HG03108 (cell line): ENCODE data around the gene GEMIN5.
"Not testable (repeated sequence)": the region's sequence is repeated elsewhere in the genome, so short reads cannot be mapped to it uniquely, and the experiment has no call there.

ENCODE experiments used
- ATAC-seq: cut with Tn5 transposase; IDR thresholded peaks from one replicate; pipeline ENCODE4 v1.9.1; 2021; ENCODE audit warnings: moderate library complexity; ENCODE audit not compliant: unreplicated experiment

GEMIN5 gene, protein sequence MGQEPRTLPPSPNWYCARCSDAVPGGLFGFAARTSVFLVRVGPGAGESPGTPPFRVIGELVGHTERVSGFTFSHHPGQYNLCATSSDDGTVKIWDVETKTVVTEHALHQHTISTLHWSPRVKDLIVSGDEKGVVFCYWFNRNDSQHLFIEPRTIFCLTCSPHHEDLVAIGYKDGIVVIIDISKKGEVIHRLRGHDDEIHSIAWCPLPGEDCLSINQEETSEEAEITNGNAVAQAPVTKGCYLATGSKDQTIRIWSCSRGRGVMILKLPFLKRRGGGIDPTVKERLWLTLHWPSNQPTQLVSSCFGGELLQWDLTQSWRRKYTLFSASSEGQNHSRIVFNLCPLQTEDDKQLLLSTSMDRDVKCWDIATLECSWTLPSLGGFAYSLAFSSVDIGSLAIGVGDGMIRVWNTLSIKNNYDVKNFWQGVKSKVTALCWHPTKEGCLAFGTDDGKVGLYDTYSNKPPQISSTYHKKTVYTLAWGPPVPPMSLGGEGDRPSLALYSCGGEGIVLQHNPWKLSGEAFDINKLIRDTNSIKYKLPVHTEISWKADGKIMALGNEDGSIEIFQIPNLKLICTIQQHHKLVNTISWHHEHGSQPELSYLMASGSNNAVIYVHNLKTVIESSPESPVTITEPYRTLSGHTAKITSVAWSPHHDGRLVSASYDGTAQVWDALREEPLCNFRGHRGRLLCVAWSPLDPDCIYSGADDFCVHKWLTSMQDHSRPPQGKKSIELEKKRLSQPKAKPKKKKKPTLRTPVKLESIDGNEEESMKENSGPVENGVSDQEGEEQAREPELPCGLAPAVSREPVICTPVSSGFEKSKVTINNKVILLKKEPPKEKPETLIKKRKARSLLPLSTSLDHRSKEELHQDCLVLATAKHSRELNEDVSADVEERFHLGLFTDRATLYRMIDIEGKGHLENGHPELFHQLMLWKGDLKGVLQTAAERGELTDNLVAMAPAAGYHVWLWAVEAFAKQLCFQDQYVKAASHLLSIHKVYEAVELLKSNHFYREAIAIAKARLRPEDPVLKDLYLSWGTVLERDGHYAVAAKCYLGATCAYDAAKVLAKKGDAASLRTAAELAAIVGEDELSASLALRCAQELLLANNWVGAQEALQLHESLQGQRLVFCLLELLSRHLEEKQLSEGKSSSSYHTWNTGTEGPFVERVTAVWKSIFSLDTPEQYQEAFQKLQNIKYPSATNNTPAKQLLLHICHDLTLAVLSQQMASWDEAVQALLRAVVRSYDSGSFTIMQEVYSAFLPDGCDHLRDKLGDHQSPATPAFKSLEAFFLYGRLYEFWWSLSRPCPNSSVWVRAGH (N-terminal part only)

DNA sequence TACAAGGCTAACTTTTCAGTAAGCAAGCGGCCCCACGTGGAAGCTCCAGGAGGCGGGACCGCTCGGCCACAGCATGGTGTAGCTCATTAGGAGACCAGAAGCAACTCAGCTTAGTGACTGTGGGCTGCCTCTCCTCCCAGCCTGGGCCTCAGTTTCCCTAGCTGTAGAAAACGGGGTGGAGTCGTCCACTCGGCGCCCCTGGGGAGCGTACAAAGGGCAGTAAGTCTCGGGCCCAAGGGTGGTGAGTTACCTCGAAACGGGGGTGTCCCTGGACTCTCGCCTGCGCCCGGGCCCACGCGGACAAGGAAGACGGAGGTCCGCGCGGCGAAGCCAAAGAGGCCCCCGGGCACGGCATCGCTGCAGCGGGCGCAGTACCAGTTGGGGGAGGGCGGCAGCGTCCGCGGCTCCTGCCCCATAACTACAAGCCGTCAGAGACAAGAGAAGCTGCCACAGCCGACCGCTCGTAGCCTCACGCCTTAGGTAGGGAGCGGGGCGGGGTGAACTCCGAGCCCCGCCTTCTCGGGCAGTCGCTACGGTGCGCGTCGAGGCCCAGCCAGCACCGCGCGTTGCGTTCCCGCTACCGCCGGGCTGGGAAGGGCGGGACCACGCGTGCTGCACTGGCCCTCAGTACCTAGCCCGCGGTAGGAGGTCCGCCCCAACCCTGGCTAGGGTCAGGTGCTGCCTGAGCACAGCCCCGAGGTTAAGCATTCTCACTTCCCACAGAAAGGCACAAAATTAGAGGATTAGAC, at the start of gene GEMIN5:
TSS of gene GEMIN5 (minus strand) at position 494 of the 749 bp plus-strand sequence. CDS start at position 416, 78 bp downstream.
- peak; percentile 77 for ATAC-seq

DNA sequence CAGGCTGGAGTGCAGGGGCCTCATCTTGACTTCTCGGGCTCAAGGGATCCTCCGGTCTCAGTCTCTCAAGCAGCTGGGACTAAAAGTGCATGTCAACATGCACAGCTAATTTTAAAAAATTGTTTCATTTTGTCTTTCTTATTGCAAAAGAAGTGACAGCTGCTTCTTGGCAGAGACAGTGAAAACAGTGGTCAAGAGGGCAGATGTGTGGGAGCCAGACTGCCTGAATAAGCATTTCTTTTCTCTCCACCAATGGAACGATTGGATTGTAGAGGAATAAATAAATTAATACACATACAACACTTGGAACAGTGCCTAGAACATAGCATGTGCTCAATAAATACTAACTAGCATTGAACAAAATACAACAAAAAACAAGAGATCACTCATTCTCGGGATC, 48.1 kb upstream of the GEMIN5 start:
- no peak for ATAC-seq

DNA sequence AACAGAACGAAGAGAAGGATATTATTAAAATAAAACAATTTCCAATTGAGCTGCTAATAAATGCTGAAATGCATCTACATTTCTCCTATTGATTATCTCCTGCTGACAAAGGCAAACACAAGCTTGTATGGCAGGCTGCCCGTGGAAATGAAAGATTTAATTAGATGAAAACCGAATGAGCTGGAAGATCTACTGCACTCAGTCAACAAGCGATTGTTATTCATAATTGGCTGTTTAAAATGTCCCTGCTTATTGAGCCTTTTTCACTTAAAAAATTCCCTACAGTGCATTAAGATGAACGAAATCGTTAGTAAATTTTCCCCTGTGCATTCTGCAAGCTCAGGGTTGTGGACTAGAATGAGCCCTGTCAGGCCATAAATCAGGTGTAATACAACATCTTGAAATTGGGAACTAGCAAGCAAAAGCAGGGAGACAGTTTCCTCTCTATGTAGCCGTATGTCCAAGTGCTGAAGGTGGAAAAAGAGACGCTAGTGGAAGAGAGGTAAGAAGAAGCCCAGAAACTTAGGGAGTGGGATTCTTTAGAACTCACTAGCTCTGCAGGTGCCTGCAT, 47.0 kb upstream of the GEMIN5 start:
- no peak for ATAC-seq

DNA sequence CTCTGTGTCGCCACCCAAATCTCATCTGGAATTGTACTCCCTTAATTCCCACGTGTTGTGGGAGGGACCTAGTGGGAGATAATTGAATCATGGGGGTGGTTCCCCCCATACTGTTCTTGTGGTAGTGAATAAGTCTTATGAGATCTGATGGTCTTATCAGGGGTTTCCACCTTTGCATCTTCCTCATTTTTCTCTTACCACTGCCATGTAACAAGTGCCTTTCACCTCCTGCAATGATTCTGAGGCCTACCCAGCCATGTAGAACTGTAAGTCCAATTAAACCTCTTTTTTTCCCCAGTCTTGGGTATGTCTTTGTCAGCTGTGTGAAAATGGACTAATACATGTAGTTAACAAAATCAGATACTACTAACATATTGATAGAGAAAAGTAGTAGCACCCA, 40.3 kb upstream of the GEMIN5 start:
- ATAC-seq, result not testable (repeated sequence)

DNA sequence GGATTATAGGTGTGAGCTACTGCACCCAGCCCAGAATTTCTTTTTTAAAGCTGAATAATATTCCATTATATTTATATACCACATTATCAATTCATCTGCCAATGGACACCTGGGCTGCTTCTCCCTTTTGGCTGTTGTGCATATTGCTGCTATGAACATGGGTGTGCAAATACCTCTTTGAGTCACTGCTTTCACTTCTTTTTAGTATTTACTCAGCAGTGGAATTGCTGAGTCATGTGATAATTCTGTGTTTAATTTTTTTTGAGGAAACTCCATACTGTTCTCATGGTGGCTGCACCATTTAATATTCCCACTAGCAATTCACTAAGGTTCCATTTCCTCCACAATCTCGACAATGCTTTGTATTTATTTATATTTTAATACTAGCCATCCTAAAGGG, 39.4 kb upstream of the GEMIN5 start:
- no peak for ATAC-seq

DNA sequence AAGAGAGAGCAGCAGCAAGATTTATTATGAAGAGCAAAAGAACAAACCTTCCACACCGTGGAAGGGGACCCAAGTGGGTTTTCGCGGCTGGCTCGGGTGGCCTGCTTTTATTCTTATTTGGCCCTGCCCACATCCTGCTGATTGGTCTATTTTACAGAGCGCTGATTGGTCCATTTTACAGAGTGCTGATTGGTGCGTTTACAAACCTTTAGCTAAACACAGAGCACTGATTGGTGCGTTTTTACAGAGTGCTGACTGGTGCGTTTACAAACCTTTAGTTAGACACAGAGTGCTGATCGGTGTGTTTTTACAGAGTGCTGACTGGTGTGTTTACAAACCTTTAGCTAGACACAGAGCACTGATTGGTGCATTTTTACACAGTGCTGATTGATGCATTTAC, 38.1 kb upstream of the GEMIN5 start:
- not testable (repeated sequence) for ATAC-seq

DNA sequence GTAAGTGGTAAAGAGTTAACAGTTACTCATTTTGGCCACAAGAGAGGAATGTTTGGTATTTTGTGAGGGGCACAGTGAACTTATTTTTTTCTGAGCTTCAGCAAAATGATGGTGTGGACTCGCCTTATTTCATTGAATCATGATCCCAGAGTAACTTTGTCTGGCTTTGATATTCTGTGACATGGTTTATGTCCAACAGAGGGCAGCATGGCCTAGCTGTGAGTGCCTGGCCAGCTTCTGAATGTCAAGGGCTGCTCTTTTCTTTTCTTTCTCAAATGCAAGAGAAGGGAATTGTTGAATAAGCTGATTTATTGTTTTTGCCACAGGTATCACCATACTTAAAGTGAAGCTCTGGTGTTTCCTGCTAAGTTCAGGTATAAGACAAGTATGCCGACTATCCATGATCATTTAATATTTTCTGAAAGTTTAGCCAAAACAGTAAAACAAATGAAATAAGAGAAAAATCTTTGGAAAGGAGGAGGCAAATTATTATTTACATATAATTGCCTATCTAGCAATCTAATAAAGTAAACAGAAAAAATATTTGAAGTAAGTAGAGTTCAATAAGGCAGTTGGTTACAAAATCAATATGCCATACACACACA, 34.6 kb upstream of the GEMIN5 start:
- ATAC-seq, result no peak

DNA sequence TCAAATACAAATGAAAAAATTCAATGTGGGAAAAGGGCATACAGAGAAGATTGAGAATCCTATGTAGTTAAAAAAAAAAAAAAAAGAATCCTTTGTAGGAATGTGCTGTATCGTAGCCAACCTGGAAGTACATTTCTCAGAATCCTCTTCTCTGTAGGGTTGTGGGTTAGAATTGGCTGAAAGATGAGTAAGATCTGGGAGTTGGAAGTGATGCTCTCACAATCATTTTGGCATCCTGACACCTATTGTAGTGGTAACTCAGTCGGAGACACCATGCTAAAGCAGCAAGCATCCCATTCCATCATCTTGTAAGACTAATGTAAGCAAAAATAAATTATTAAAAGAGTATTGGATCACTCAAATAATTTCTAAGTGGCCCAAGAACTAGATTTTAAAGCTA, 33.5 kb upstream of the GEMIN5 start:
- ATAC-seq, result no peak

DNA sequence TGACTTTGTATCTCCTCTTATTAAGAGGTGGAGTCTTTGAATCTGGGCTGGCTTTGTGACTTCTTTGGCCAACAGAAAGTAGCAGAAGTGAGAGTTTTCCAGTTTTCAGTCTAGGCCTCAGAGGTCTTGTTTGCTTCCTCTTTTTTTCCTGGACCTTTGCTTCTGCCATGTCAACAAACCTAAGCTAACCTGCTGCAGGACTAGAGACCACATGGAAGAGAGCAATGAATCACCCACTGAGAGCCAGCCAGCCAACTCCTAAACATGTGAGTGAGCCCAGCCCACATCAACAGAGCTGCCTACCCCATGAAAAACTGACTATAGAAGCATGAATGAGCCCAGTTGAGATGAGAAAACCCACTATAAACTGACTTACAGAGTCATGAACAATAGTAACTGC, 32.7 kb upstream of the GEMIN5 start:
- ATAC-seq, result no peak

DNA sequence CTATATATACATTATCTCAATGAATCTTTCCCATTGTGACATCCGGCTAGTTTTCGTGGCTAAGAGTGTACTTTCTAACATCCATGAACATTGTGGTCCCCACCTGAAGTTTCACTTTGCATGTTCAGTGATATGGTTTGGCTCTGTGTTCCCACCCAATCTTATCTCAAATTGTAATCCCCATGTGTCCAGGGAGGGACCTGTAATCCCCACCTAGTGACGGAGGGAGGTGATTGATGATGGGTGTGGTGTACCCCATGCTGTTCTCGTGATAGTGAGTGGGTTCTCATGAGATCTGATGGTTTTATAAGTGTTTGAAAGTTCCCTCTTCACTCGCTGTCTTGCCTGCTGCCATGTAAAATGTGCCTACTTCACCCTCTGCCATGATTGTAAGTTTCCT, 30.9 kb upstream of the GEMIN5 start:
- no peak for ATAC-seq

DNA sequence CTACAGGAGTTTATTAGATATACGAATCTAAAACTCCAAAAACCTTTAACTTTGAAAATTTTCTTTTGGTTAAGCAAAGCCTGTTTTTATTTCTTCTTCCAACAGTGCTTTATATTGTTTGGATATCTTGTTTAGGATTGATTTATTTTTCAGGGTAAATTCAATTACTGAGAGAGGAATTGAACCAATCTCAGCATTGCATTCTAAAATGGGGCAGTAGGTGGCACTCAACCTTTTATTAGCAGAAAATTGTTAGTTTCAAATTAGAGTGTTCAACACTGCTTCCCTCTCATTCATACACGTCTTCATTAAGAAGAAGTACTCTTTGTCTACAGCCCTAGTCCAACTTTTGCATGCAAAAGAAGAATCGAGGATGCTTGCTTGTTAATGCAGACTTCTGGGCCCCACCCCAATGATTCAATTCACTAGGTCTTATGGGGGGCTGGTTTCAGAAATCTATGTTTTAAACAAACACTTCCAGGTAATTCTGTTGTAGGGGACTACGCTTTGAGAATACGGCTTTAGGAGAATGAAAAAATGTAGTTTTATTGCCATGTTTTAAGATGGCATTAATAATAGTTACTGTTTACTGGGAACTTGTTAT, 29.5 kb upstream of the GEMIN5 start:
- no peak for ATAC-seq

DNA sequence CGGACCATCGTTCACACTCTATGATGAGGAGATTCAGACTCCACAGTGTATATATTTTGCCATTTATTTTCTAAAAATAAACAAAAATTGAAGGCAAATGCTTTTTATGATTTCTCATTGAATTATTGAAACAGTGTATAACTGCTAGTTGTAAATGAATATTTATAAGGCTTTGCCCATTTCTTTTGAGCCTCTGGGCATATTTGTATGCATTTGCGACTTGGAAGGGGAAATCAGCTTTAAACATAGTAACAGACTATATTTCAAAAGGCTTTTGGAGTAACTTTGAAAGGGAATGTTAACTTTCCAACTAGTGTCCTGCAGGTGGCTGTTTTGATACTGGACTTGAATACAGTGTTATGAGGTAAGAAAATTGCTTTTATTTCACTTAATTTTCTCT, 28.9 kb upstream of the GEMIN5 start:
- ATAC-seq, result no peak

DNA sequence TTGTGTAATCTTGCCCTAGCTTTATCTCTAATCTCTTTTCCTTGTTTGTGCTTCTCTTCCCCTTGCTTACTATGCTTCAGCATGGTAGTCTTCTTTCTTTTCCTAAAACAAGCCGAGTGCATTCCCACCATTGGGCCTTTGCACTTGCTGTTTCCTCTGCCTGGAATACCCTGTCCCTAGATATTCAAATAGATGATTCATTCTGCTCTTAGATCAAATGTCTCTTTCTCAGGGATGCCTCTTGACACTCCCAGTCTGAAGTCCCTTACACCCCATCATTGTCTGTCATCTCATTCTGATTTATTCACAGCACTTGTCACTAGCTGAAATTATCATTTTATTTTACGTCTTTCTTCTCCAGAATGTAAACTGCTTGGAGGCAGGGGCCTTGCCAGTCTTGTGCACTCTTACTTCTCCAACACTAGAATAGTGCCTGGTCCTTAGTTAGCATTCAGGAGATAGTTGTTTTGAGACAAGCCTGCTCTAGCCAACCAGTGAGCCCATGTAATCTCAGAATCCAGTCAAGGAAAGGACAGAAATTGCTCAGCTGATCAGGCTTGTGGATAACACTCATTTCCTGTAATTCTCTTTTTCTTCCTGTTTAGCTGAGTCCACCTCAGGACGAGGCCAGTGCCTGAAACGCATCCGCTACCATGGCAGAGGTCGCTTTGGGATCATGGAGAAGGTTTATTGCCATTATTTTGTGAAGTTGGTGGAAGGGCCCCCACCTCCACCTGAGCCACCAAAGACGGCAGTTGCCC, 28.2 kb upstream of the GEMIN5 start:
- ATAC-seq, result no peak

DNA sequence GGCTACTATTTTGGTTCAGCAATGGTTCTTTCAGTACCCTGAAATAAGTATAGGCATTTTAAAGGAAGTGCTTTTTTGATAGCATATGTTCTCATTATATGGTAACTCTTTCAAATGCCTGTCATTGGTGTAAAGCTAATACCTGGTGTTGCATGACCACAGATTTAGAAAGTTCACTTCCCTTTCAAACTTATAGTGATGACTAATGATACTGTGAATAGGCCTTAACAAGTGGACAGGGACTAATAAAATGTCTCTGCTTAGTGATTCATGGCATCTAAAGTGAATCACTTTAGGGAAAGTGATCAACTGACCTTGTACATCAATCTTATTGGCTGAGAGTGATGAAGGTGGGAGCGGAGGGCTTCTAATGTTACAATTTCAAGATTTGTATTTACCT, 24.5 kb upstream of the GEMIN5 start:
- peak; percentile 97 for ATAC-seq

DNA sequence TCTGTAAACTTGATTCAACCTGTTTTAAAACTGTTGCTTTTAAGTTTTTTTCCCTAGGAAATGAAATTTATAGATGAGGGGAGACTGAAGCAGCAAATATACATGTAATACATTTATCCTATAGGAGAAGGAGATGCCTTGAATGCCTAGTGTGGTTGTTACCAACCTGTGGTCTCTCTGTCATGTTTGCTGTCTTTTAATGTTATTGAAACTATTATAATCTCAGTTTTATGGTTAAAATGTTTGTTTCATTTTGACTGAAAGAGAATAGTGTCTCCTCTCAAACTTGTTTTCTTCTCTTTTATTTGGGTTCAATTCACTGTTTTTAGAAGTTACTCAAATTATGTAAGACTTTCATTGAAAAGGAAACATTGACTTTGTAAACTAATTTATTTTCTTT, 18.7 kb upstream of the GEMIN5 start:
- no peak for ATAC-seq

DNA sequence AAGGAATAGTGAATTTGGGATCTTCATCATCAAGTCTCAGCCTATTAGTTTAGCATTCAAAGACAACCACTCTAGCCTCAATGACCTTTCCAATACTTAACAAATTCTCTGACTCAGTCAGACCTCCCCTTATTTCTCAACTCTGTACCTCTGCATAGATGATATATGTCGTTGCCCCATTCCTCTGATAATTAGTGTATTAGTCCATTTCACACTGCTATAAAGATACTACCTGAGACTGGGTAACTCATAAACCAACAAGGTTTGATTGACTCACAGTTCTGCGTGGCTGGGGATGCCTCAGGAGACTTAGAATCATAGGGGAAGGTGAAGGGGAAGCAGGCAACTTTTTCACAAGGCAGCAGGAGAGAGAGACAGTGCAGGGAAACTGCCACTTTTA, 11.8 kb upstream of the GEMIN5 start:
- ATAC-seq, result no peak

DNA sequence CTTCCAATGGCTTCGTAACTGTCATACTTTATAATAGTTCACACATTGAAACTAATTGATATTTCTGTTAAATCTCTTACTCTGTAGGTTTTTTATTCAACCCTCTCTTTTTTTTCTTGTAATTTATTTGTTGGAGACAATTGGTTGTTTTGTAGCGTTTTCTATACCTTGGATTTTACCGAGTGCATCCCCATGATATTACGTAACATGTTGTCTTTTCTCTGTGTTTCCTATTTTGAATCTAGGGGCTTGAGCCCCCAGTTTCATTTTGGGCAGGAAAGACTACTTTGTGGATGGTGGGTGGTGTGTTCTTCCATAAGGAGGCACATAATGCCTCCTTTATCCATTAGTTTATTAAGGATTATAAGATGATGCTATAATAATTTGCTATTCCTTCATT, 10.3 kb upstream of the GEMIN5 start:
- ATAC-seq, result no peak

DNA sequence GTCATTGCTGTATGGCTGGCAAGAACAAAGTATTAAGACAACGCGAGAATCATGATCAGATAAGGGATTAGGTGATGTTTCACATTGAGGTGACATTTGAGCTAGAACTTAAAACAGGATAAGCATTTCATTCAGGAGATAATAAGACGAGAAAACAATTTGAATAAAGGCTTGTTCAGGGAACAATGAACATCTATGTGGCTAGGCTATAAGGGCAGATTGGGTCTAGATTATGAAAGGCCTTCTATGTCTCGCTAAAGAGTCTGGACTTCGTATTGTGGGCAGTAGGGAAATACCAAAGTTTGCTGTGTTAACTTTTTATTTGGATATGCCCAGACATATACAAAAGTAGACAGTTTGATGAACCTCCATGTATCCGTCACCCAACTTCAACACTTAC, 9.8 kb upstream of the GEMIN5 start:
- ATAC-seq, result no peak
